Epithelial cell of proximal tubule (primary cell): ENCODE measurements around the gene RAB11FIP3. TPM values are rescaled to one million over a fixed set of nuclear protein-coding genes. Genes with fewer than 3 reads are reported as not detected.

ENCODE experiments used
- DNase-seq: peaks from one replicate; pipeline ENCODE4 v3.0.0-alpha.2; 2011; ENCODE audit warnings: low read depth
- H3K4me3 ChIP-seq: 2 replicates; pipeline ENCODE4 v1.5.1; 2011; ENCODE audit warnings: low read depth, mild to moderate bottlenecking, low read length
- CTCF ChIP-seq: conservative IDR thresholded peaks from 2 replicates; pipeline ENCODE4 v1.5.1; 2012; ENCODE audit warnings: low read depth, mild to moderate bottlenecking, low read length
- total RNA-seq: library from RNA; depleted of rRNA; stranded (reverse); fragments of >200 nt; gene quantifications from 2 replicates; pipeline ENCODE4 v1.2.3, GENCODE V29; 2015

Gene RAB11FIP3
- total RNA-seq, 1 donor from 2014 or later, result 29.1 TPM

DNA sequence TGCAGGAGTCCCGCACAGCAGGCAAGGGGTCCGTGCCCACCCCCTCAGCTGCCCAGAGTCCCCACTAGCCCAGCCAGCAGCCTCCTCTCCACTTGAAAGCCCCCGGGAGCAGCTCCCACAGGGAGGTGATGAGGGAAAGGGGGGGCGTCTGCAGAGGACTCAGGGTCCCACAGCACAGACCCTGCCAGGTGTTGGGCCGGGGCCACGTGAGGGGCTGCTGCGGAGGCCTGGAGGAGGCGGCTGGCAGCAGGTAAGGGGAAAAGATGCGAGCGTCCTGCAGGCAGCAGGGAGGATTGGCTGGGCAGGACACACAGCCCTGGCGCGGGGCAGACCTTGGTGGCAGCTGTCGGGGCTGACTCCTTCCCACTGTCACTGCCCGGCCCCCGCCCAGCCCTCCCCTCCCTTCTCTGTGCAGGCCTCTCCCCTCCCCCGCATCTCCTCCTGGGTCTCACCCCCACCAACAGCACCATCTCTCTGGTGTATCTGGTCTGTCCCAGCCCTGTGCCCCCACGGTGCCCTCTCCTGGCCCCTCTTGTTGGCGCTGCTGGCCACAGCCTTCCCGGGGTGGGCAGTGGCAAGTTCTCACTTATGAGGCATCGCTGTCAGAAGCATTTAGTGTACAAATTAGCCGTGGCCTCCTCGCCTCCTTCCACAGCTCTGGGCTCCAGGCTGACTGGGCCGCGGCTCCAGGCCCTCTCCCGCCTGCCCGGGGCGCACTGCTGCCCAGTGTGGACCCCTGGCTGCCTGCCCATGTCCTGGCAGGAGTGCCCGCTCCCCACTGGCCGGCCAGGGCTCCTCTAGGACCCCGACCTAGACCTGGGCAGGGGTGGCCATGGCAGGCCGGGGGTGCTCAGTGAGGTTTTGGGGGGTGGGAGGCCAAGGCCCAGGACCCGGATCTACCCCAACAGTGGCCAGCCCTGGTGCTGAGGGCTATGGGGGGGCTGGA lies 130.4 kb downstream of the RAB11FIP3 start:
- TF ChIP-seq CTCF, result no peak
- no peak for DNase-seq
- H3K4me3 ChIP-seq, result no peak overlapping the region

GRCh38 chr16:556474-557173 lies 131.2 kb downstream of the RAB11FIP3 start:
- DNase-seq, result no peak
- TF ChIP-seq CTCF, result no peak
- no peak overlapping the region for H3K4me3 ChIP-seq

DNA sequence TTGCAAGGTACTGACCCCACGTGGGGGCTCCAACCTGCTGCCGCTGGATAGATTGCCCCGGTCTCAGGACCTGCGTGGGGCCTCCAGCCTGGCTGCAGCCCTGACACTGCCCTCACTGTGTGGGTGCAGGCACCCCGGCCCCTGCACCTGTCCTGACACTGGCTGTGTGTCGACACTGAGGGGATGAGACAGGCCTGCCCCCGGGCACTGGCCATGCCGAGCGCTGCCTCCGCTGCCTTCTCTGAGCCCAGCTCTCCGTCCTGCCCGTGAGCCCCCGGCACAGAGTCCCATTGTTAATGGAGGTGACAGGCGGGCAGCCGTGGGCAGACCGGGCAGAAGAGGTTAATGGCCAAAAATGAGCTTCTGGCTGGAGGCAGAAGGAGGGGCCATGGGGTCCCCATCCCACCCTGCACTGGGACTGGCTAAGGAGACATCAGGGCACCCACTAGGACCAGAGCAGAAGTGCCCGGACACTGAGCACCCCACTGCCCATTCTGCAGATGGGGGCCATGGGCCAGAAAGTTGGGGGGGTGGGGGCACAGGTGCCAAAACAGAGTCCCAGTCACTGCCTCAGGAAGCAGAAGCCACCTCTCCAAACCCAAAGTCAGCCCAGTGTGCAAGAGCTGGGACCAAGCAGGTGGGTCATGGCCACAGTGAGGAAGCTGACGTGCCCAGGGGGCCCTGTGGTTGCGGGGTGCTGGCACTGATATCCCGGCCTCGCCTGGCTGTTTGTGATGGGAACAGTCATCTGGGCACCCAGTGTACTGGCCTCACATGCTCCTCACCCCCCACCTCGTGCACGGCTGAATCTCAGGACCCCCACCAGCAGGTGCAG lies 132.2 kb downstream of the RAB11FIP3 start:
- no peak for DNase-seq
- no peak for TF ChIP-seq CTCF
- no peak overlapping the region for H3K4me3 ChIP-seq

DNA sequence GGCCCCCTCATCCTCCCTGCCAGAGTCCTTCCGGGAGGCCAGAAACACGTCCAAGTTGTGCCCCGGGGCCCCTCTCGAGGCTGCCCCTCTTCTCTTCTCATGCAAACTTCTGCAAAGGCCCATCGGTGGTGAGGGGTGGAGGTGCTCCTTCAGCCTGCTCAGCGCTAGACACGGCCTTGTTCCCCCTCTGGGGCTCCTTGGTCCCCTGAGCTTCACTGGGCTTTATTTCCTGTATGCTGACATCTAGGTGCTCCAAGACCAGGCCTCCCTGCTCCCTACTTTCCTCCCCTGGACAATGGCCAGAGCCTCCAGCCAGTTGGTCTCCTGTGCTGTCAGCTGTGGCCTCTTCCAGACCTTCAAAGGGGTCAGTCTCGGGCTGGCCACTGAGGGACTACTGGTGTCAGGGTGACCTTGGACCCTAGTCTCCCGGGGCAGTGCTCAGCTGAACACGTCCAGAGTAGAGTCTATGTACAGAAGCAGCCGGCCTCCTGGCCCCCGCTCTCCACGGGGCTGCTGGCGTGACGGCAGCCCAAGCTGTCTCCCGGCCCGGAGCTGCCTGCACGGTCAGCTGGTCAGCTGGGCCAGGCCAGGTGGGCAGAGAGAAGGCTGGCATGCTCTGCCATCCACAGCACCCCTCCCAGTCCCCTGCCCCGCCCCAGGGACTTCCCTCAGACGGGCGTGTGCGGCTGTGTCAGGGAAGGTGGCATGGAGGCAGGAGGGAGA lies 133.0 kb downstream of the RAB11FIP3 start:
- TF ChIP-seq CTCF, result no peak
- no peak overlapping the region for H3K4me3 ChIP-seq
- DNase-seq, result no peak

DNA sequence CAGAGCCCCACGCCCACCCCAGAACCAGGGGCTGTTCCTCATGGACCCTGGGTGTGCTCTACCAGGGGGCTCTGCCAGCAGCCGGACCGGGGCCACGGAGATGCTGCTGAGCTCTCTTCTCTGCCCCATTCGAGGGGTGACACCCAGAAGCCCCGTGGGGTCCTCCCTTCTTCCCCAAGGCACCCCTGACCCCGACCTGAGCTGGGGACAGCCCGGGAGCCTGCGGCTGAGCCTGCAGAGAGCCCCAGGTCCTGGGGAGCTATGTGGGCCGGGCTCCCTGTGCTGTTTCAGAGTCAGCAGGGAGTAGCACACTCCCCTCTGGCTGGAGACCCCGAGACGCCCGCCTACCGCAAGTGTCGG lies 133.6 kb downstream of the RAB11FIP3 start:
- no peak overlapping the region for H3K4me3 ChIP-seq
- DNase-seq, result no peak
- TF ChIP-seq CTCF, result no peak
